Adrenal gland (tissue), 5 donors: ENCODE data around the gene FAM43B.

ENCODE experiments used
- POLR2A ChIP-seq, 2 donors: fragments of 450-650 bp; IDR thresholded peaks; one replicate each; pipeline ENCODE4 v1.6.1; 2017; ENCODE audit warnings: antibody characterized with exemption in 2 of 2, mild to moderate bottlenecking in 2 of 2, moderate library complexity in 1 of 2
- TF ChIP-seq, protein P1 (sequence below), 6 experiments: fragments of 450-650 bp in 4 of 6; fragments of 200-600 bp in 2 of 6; sonication (generic) in 1 of 6; IDR thresholded peaks; 1 replicate in 5 of 6; 2 replicates in 1 of 6; pipeline versions ENCODE4 v1.5.1 to v1.8.0; 2016 to 2021; ENCODE audit warnings: antibody characterized with exemption in 6 of 6, mild to moderate bottlenecking in 2 of 6, moderate library complexity in 1 of 6
- donor health status: DM: no; HTN: no; CAD: no.

GRCh38 chr1:20526267-20526666 is 26.1 kb upstream of the FAM43B start:
- TF ChIP-seq POLR2A (IDR thresholded peaks at IDR 0.05), result no peak
- TF ChIP-seq, protein P1, sequence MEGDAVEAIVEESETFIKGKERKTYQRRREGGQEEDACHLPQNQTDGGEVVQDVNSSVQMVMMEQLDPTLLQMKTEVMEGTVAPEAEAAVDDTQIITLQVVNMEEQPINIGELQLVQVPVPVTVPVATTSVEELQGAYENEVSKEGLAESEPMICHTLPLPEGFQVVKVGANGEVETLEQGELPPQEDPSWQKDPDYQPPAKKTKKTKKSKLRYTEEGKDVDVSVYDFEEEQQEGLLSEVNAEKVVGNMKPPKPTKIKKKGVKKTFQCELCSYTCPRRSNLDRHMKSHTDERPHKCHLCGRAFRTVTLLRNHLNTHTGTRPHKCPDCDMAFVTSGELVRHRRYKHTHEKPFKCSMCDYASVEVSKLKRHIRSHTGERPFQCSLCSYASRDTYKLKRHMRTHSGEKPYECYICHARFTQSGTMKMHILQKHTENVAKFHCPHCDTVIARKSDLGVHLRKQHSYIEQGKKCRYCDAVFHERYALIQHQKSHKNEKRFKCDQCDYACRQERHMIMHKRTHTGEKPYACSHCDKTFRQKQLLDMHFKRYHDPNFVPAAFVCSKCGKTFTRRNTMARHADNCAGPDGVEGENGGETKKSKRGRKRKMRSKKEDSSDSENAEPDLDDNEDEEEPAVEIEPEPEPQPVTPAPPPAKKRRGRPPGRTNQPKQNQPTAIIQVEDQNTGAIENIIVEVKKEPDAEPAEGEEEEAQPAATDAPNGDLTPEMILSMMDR (IDR thresholded peaks at IDR 0.05), result no peak
